Measurements from ENCODE around the gene RLIM. TPM values are rescaled to one million over a fixed set of nuclear protein-coding genes. Genes with fewer than 3 reads are reported as not detected.

Gene RLIM
- total and polyA plus RNA-seq, 2 donors (not counting 1 experiment from before 2014, with no cell fraction given): 4.6 to 40.8 TPM

DNA sequence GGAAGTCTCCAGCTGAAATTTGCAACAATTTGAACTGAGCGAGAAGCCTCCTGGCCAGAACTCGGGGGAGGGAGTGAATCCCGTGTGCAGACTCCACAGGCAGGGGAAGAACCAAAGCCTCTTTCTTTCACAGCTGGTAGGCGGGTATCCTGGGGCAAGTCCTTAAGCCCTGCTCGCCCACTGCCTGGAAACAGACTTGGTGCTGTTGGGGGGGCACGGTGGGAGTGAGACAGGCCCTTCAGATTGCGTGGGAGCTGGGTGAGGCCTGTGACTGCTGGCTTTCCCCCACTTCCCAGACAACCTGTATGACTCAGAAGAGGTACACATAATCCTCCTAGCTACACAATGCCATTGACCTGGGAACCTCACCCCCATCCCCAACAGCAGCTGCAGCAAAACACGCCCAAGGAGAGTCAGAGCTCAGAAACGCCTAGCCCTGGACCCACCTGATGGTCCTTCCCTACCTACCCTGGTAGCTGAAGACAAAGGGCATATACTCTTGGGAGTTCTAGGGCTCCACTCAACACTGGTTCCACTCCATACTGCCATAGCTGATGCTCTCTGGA is 22.4 kb upstream of the RLIM start:
- H3K27ac ChIP-seq (ENCODE audit: low read length in 2 of 2): no peak overlapping the region
- peaks cover 0 to 4% (median 0%) of the 10 kb centered on the region in 4 experiments for H3K27me3 ChIP-seq (replicated peaks in 1 of 4; ENCODE audit: control extremely low read depth in 1 of 4, control insufficient read depth in 3 of 4, insufficient read depth in 4 of 4, low read length in 3 of 4)
- H3K4me2 ChIP-seq (replicated peaks; ENCODE audit: low read depth, low read length, poor library complexity, severe bottlenecking): no peak overlapping the region
- H3K9ac ChIP-seq (ENCODE audit: low read length): no peak overlapping the region
- ChIA-PET CTCF (no interaction called here), POLR2A (no interaction called here)
- H3K9me3 Mint-ChIP-seq (ENCODE audit: insufficient read depth): no peaks in the 10 kb centered on the region
- H3K36me3 ChIP-seq (replicated peaks in 1 of 2; ENCODE audit: control extremely low read depth in 1 of 2, control insufficient read depth in 1 of 2, extremely low read depth in 1 of 2, insufficient read depth in 2 of 2, low read length in 1 of 2): no peaks in the 10 kb centered on the region
- WGBS (ENCODE audit: insufficient coverage): 97% methylated on average over 5 of the region's 9 CpGs
- H4K20me1 ChIP-seq (ENCODE audit: control insufficient read depth, insufficient read depth, low read length, poor library complexity, severe bottlenecking): no peaks in the 10 kb centered on the region
- no peak for DNase-seq
- no peak overlapping the region for H3K4me3 Mint-ChIP-seq
- no peak overlapping the region for H3K27ac Mint-ChIP-seq
- ATAC-seq (ENCODE audit: low read depth): no peak
- H3K79me2 ChIP-seq (ENCODE audit: control insufficient read depth, insufficient read depth, low read length): no peaks in the 10 kb centered on the region
- no peaks in the 10 kb centered on the region for H3K4me1 ChIP-seq (ENCODE audit: control insufficient read depth in 2 of 2, insufficient read depth in 2 of 2, low read length in 2 of 2)
- no peaks in the 10 kb centered on the region for H3K9me3 ChIP-seq (ENCODE audit: control extremely low read depth in 1 of 3, control insufficient read depth in 2 of 3, insufficient read depth in 1 of 3, low read length in 2 of 3)
- H2AFZ ChIP-seq (ENCODE audit: insufficient read depth, low read depth, low read length, poor library complexity, severe bottlenecking): no peak overlapping the region
- H3K4me3 ChIP-seq (ENCODE audit: control extremely low read depth in 1 of 5, extremely low read depth in 1 of 5, insufficient read depth in 1 of 5, low read depth in 2 of 5, low read length in 4 of 5): no peak overlapping the region
- intact Hi-C loops (cut with micrococcal nuclease): no loop called here
- TF ChIP-seq EZH2 (IDR thresholded peaks at IDR 0.05; ENCODE audit: borderline replicate concordance, insufficient read depth, low read depth, low read length, poor library complexity, severe bottlenecking): no peak
- TF ChIP-seq, protein P1, sequence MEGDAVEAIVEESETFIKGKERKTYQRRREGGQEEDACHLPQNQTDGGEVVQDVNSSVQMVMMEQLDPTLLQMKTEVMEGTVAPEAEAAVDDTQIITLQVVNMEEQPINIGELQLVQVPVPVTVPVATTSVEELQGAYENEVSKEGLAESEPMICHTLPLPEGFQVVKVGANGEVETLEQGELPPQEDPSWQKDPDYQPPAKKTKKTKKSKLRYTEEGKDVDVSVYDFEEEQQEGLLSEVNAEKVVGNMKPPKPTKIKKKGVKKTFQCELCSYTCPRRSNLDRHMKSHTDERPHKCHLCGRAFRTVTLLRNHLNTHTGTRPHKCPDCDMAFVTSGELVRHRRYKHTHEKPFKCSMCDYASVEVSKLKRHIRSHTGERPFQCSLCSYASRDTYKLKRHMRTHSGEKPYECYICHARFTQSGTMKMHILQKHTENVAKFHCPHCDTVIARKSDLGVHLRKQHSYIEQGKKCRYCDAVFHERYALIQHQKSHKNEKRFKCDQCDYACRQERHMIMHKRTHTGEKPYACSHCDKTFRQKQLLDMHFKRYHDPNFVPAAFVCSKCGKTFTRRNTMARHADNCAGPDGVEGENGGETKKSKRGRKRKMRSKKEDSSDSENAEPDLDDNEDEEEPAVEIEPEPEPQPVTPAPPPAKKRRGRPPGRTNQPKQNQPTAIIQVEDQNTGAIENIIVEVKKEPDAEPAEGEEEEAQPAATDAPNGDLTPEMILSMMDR (IDR thresholded peaks at IDR 0.05): no peak
- H3K27me3 Mint-ChIP-seq: peaks cover 8% of the 10 kb centered on the region
- no peaks in the 10 kb centered on the region for H3K4me1 Mint-ChIP-seq

DNA sequence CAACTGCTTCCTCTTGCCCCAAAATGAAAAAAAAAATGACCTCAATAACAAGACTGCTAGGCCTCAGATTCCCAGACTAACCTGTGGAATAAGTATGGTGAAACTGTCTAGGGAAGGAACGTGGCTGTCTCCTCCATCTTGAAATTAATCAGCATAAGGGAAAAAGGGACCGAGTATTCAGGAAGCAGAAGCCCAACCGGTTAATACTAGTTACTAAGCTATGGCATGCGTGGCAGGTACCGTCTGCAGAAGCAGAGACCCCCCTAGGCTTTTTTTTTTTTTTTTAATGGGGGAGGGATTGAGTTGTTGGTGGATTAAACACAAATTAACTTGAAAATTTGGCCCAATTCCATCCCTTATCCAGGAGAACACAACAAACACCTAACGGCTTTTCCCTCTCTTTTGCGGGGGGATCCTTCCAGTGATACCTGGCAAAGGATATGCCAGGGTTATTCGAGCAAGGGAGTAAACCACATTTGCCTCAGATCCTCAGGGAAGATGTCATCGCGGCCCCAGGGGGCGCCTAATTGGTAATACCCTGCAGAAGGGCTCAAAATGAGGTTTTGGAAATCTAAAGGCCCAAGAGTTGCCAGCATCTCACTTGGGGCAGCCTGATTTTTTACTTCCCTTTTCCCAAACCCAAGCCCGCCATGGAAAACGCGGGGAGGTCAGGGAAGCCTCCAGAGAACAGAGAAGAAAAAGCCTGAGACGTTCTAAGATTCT is 893 bp downstream of the RLIM start:
- WGBS (ENCODE audit: insufficient coverage): 0% methylated on average over 2 of the region's 15 CpGs

More for the DNA sequence above, 893 bp downstream of the RLIM start:
- Histone ChIP-seq H3K9me3 (ENCODE audit: control extremely low read depth in 1 of 3, control insufficient read depth in 2 of 3, insufficient read depth in 1 of 3, low read length in 2 of 3) (no peaks in the 10 kb centered on the region), H4K20me1 (ENCODE audit: control insufficient read depth, insufficient read depth, low read length, poor library complexity, severe bottlenecking) (no peaks in the 10 kb centered on the region), H3K27me3 (replicated peaks in 1 of 4; ENCODE audit: control extremely low read depth in 1 of 4, control insufficient read depth in 3 of 4, insufficient read depth in 4 of 4, low read length in 3 of 4) (no peaks in the 10 kb centered on the region), H3K4me1 (ENCODE audit: control insufficient read depth in 2 of 2, insufficient read depth in 2 of 2, low read length in 2 of 2) (peaks cover 0 to 14% of the 10 kb centered on the region in 2 donors), H3K36me3 (replicated peaks in 1 of 2; ENCODE audit: control extremely low read depth in 1 of 2, control insufficient read depth in 1 of 2, extremely low read depth in 1 of 2, insufficient read depth in 2 of 2, low read length in 1 of 2) (no peaks in the 10 kb centered on the region), H3K4me2 (replicated peaks; ENCODE audit: low read depth, low read length, poor library complexity, severe bottlenecking) (peak overlapping the region; percentile 75), H3K27ac (ENCODE audit: low read length in 2 of 2) (peak overlapping the region; percentile 98 to 99), H3K79me2 (ENCODE audit: control insufficient read depth, insufficient read depth, low read length) (peaks cover 32% of the 10 kb centered on the region), H2AFZ (ENCODE audit: insufficient read depth, low read depth, low read length, poor library complexity, severe bottlenecking) (peak overlapping the region; percentile 70), H3K4me3 (ENCODE audit: control extremely low read depth in 1 of 5, extremely low read depth in 1 of 5, insufficient read depth in 1 of 5, low read depth in 2 of 5, low read length in 4 of 5) (peak overlapping the region; percentile 67 to 94 (median 75)), H3K9ac (ENCODE audit: low read length) (peak overlapping the region; percentile 80)
- Mint-ChIP-seq H3K4me3 (peak overlapping the region; percentile 99), H3K9me3 (ENCODE audit: insufficient read depth) (no peaks in the 10 kb centered on the region), H3K27me3 (no peaks in the 10 kb centered on the region), H3K27ac (peak overlapping the region; percentile 100), H3K4me1 (peaks cover 26% of the 10 kb centered on the region)
- CTCF ChIA-PET: interaction anchor here (0.6 kb wide), 1 partner anchor 35 kb away, joined by 3 read pairs; no protein-coding TSS in a partner anchor
- no peak for ATAC-seq (ENCODE audit: low read depth)
- no peak for DNase-seq
- no peak for TF ChIP-seq EZH2 (IDR thresholded peaks at IDR 0.05; ENCODE audit: borderline replicate concordance, insufficient read depth, low read depth, low read length, poor library complexity, severe bottlenecking)
- TF ChIP-seq, protein P1 (IDR thresholded peaks at IDR 0.05): no peak
- intact Hi-C loops (cut with micrococcal nuclease): loop anchor here (1.0 to 10.0 kb wide), 8 partner anchors 79 to 1814 kb away; partner anchors contain the start of genes ABCB7, CHIC1, MAGEE1 and NEXMIF
- POLR2A ChIA-PET: interaction anchor here (1.1 kb wide), 1 partner anchor 321 kb away, joined by 3 read pairs; no protein-coding TSS in a partner anchor

Measured in B cell (primary cell).